GM19438 (cell line): Measurements from ENCODE around the gene RBM38.
A peak's percentile ranks its signal among the peaks of the same experiment; 100 is the strongest.
"Not testable (repeated sequence)": the region's sequence is repeated elsewhere in the genome, so short reads cannot be mapped to it uniquely, and the experiment has no call there.

ENCODE experiments used
- ATAC-seq: cut with Tn5 transposase; IDR thresholded peaks from one replicate; pipeline ENCODE4 v1.9.1; 2021; ENCODE audit warnings: low read depth; ENCODE audit not compliant: unreplicated experiment

RBM38 gene

GRCh38 chr20:57390604-57391438 lies at the start of gene RBM38:
Gene RBM38 (plus strand): TSS chr20:57391396. CDS start chr20:57391582, 186 bp downstream.
- peak; percentile 41 for ATAC-seq

- no peak for ATAC-seq
Measured at GRCh38 chr20:57341663-57342062, 49.5 kb upstream of the RBM38 start.

GRCh38 chr20:57342829-57343228 lies 48.4 kb upstream of the RBM38 start:
- ATAC-seq: no peak

- ATAC-seq: no peak
Measured at GRCh38 chr20:57346477-57346876, 44.7 kb upstream of the RBM38 start.

- ATAC-seq: no peak
Measured at GRCh38 chr20:57347393-57347792, 43.8 kb upstream of the RBM38 start.

- not testable (repeated sequence) for ATAC-seq
Measured at GRCh38 chr20:57348200-57348921, 42.8 kb upstream of the RBM38 start.

GRCh38 chr20:57348922-57349574 lies 42.1 kb upstream of the RBM38 start:
- not testable (repeated sequence) for ATAC-seq

GRCh38 chr20:57350081-57350710 lies 41.0 kb upstream of the RBM38 start:
- ATAC-seq: no peak

- not testable (repeated sequence) for ATAC-seq
Measured at GRCh38 chr20:57350726-57351041, 40.5 kb upstream of the RBM38 start.

- peak; percentile 86 for ATAC-seq
Measured at GRCh38 chr20:57351042-57351783, 40.0 kb upstream of the RBM38 start, which contains the start of gene RAE1. Gene RAE1 (plus strand): TSS chr20:57351255. CDS start chr20:57354039, 2,784 bp downstream.

GRCh38 chr20:57352305-57352704 lies 38.9 kb upstream of the RBM38 start:
- no peak for ATAC-seq

GRCh38 chr20:57353351-57353750 lies 37.8 kb upstream of the RBM38 start:
- no peak for ATAC-seq

- no peak for ATAC-seq
Measured at GRCh38 chr20:57361517-57361916, 29.7 kb upstream of the RBM38 start.

GRCh38 chr20:57364451-57364850 lies 26.7 kb upstream of the RBM38 start:
- ATAC-seq: no peak

GRCh38 chr20:57369596-57369995 lies 21.6 kb upstream of the RBM38 start:
- no peak for ATAC-seq

- ATAC-seq: no peak
Measured at GRCh38 chr20:57370316-57370715, 20.9 kb upstream of the RBM38 start.

- no peak for ATAC-seq
Measured at GRCh38 chr20:57371363-57371762, 19.8 kb upstream of the RBM38 start.

GRCh38 chr20:57372157-57372556 lies 19.0 kb upstream of the RBM38 start:
- ATAC-seq: no peak

GRCh38 chr20:57372581-57373350 lies 18.4 kb upstream of the RBM38 start:
- ATAC-seq: no peak
